ENCODE results near the gene KRTAP10-10.
"Not testable (repeated sequence)": the region's sequence is repeated elsewhere in the genome, so short reads cannot be mapped to it uniquely, and the experiment has no call there.

KRTAP10-10 gene

DNA sequence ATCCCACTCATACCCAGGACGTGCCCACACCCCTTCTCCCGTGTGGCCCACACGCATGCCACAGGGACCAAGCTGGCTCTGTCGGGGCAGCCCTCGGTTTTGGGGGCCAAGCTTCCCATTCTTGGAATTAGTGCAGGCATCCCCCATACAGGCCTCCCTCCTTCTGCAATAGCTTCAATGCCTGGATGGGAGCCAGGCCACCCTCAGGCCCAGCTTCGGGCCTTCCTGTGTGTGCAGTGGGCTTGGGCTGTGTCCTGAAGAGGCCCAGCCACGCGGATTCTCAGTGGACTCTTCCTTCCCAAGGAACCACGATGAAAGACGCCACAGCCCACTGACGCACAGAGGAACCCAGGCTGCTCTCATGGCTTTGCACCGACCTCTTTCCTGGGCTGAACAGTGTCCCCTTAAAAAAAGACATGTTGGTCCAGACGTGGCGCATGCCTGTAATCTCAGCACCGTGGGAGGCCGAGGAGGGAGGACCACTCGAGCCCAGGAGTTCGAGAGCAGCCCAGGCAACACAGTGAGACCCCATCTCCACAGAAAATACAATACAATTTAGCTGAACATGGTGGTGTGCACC, 12.5 kb downstream of the KRTAP10-10 start:
- in situ Hi-C loops (cut with MboI; ENCODE audit: low sequenced_read_pairs), result no loop called here

DNA sequence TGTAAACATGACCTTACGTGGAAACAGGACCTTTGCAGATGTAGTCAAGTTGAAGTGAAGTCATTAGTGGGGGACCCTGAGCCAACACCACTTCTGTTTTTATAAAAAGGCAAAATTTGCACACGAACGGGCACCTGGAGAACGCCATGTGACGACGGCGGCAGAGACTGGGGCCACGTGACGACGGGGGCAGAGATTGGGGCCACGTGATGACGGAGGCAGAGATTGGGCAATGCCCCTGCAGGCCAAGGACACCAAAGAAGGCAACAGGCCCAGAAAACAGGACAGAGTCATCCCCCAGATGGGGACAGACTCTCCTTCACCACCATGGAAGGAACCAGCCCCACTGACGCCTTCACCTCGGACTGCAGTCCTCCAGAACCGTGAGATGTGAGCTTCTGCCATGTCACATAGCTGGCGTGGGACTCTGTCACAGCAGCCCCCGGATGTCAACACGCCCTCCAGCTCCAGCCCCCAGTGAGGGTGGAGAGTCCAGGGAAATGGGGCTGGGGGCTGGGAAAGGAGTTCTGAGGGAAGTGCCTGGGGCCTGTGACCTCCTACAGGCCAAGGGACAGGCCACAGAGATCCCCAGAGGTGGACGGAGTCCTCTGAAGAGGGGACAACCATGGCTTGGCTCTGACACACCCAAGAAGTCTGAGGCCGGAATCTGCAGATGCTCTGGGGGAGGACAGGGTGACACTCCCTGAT, 13.3 kb downstream of the KRTAP10-10 start:
- in situ Hi-C loops (cut with MboI; ENCODE audit: low sequenced_read_pairs), result no loop called here

DNA sequence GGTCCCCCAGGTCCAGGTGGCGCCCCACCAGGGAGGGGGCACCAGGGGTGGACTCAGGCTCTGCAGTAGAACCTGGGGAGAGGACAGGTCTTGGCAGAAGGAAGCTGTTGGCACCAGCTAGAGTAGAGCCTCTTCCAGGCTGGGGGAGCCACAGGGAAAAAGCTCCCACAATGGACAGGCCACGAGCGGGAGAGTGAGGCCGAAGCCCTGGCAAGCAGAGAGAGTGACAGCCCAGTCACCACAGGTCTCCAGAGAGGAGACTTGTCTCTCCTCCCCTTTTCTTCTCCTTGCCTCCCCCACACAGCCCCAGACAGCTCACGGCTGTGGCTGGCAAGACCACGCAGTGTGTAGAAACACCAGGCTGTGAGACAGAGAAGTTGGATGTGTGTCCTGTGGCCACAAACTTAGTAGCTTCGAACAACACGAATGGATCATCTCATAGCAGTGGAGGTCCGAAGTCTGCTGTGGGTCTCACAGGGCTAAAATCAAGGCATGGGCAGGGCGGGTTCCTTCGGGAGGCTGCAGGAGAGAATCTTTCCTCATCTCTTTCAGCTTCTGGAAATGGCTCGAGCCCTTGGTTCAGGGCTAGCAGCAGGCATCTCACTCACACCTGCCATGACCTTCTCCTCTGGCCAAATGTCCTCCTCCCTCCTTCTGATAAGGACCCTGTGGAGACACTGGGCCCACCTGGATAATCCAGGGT, 14.0 kb downstream of the KRTAP10-10 start:
- in situ Hi-C loops (cut with MboI; ENCODE audit: low sequenced_read_pairs), result no loop called here

DNA sequence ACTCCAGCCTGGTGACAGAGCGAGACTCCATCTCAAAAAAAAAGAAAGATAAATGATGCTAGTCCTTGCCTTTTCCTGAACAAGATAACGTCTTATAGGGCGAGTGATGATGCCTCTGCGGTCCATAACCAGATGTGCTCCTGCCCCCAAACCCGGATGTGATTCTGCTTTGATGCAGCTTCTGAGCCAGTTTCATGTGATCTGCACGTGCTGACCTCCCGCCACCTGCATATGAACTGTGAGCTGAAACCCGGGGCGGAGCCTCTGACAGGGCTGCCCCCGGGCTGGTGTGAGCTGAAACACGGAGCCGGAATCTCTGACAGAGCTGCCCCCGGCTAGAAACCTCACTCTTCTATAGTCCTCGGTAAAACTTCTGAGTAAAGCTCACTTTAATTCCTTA, 16.0 kb downstream of the KRTAP10-10 start:
- in situ Hi-C loops (cut with MboI; ENCODE audit: low sequenced_read_pairs), result no loop called here

DNA sequence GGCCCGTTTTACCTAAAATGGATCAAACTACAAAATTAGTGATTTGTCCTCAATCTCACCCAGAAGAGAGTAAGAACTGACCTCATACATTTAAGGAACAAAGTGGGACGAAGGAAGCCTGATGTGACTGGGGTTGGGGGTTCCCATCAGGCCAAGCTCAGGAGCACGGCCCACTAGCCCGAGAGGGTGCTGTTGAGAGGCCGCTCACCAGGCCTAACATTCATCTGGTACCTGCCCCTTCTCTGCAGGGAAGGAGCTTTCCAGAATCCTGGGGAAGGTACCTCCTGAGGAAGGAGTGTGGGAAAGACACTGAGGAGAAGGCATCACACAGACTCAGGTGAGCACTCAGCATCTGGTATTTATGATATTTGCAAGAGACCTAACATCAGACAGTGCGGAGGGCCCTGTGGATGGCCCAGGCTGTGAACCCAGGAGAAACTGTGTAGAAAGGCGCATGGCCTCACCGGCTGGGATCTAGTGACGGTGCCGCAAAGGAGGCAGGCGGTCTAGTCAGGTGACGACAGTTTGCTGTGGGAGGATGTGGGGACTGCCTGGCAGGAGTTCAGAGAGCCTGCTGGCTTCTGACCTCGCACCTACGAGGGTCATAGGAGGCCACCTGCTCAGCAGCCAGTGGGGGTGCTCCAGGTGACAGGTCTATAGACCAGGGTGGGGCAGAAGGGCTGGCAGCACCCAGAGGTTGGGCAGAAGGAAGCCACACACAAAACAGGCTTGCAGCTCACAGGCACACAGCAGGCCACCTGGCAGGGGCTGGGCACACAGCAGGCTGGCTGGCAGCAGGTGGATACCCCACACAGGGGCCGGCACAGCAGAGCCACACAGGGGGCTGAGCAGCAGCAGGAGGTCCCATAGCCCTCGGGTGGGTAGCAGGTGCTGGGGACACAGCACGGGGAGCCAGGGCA, 16.8 kb downstream of the KRTAP10-10 start:
- in situ Hi-C loops (cut with MboI; ENCODE audit: low sequenced_read_pairs), result no loop called here

GRCh38 chr21:44654576-44655175, 17.5 kb downstream of the KRTAP10-10 start, which contains the start of gene KRTAP12-4:
Gene KRTAP12-4 (minus strand): TSS chr21:44654659. CDS start chr21:44654614, 45 bp downstream.
- in situ Hi-C loops (cut with MboI; ENCODE audit: low sequenced_read_pairs), result no loop called here

GRCh38 chr21:44656868-44657267, 19.7 kb downstream of the KRTAP10-10 start:
- in situ Hi-C loops (cut with MboI; ENCODE audit: low sequenced_read_pairs), result no loop called here

- in situ Hi-C loops (cut with MboI; ENCODE audit: low sequenced_read_pairs), result no loop called here
These were observed 20.7 kb downstream of the KRTAP10-10 start, which contains the start of gene KRTAP12-3 for GRCh38 chr21:44657635-44658540. Gene KRTAP12-3 (plus strand): TSS chr21:44657932. CDS start chr21:44657980, 48 bp downstream.

- in situ Hi-C loops (cut with MboI; ENCODE audit: low sequenced_read_pairs), result no loop called here
These were observed 21.4 kb downstream of the KRTAP10-10 start for GRCh38 chr21:44658541-44658910.

DNA sequence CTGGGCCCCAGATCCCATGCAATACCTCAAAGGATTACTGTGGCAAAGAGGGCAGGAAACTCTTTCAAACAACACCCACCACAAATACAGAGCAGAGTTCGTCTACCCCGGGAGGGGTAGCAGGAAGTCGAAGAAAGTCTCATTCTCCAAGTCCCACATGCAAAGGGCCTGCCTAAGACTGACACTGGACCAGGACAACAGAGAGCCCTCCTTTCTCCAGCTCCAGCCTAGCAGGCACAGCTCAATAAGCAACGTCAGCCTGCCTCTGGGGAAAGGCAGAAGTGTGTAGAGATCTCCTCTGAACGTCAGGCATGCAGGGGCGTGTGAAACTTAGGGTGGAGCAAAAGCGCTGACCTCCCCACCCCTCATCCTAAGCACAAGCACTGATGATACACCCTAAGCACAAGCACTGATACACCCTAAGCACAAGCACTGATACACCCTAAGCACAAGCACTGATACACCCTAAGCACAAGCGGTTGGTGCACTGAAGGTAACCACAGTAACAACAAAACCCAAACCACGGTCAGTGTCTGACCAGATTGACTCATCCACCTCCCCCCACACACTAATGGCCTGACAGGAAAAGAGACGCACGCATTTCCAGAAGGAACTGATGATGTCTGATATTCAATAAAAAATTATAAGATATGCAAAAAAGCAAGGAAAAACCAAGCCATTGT, 21.9 kb downstream of the KRTAP10-10 start:
- in situ Hi-C loops (cut with MboI; ENCODE audit: low sequenced_read_pairs), result no loop called here

GRCh38 chr21:44661567-44661966, 24.4 kb downstream of the KRTAP10-10 start:
- in situ Hi-C loops (cut with MboI; ENCODE audit: low sequenced_read_pairs), result not testable (repeated sequence)

GRCh38 chr21:44664691-44665090, 27.5 kb downstream of the KRTAP10-10 start:
- in situ Hi-C loops (cut with MboI; ENCODE audit: low sequenced_read_pairs), result no loop called here

DNA sequence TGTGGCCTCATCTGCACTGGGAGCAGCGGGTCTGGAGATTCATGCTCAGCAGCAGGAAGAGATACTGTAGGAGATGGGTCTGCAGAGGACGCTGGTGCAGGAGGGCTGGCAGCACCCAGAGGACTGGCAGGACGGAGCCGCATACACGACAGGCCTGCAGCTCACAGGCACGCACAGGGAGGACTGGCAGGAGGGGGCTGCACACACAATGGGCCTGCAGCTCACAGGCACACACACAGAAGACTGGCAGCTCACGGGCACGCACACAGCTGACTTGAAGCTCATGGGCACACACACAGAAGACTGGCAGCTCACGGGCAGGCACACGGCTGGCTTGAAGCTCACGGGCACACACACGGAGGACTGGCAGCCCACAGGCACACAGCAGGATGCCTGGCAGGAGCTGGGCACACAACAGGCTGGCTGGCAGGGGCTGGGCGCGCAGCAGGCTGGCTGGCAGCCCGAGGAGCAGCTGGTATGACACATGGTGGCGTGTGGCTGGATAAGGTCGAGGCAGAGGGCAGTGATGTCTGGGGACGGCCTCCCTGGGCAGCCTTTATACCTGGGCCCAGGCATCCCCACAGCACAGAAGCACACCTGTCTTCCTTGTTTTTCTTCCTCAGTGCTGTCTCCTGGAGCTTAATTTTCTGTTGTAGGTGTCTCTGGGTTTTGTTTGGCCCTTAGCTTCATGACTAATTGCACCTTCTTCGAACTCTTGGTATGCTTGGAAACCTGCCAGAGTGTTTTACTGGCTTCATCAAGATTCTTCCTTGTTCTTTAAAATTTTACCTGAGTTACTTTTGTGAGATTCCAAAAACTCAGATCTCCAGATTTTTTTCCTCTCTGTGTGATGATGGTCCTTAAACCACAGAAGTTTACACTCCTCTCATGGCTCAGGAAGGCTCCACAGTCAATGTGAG, 29.5 kb downstream of the KRTAP10-10 start, which contains the start of gene KRTAP12-2:
Gene KRTAP12-2, minus strand, starts transcription at position 527 of the 920 bp plus-strand sequence. Its CDS starts 41 bp downstream, at position 486.
- in situ Hi-C loops (cut with MboI; ENCODE audit: low sequenced_read_pairs), result no loop called here

DNA sequence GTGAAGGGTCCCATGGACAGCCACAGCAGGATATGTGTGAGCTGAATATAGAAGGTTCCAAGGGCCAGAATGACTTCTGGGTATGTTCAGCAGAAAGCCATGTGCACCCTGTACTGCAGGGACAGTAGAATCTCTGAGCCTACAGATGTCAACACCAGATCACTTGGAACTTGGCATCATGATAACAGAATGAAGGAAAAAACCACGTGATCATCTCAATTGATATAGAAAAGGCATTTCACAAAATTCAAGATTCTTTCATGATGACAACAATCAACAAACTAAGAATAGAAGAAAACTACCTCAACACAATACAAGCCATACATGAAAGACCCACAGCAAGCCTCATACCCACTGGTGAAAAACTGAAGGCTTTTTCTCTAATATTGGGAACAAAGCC, 30.5 kb downstream of the KRTAP10-10 start:
- in situ Hi-C loops (cut with MboI; ENCODE audit: low sequenced_read_pairs), result no loop called here

- in situ Hi-C loops (cut with MboI; ENCODE audit: low sequenced_read_pairs), result no loop called here
These were observed 33.7 kb downstream of the KRTAP10-10 start for GRCh38 chr21:44670642-44671432.

- in situ Hi-C loops (cut with MboI; ENCODE audit: low sequenced_read_pairs), result no loop called here
These were observed 34.8 kb downstream of the KRTAP10-10 start for GRCh38 chr21:44671911-44672310.

GRCh38 chr21:44677881-44678280, 40.7 kb downstream of the KRTAP10-10 start:
- in situ Hi-C loops (cut with MboI; ENCODE audit: low sequenced_read_pairs), result no loop called here
